AG09309 (cell line): ENCODE measurements around the gene CRACR2B.
A peak's percentile ranks its signal among the peaks of the same experiment; 100 is the strongest.

Experiments used
- DNase-seq: peaks from one replicate; pipeline ENCODE4 v3.0.0-alpha.2; 2010; ENCODE audit warnings: low read depth
- H3K4me3 ChIP-seq: 2 replicates; pipeline ENCODE4 v1.5.1; 2011; ENCODE audit warnings: mild to moderate bottlenecking, low read depth, low read length, moderate library complexity; ENCODE audit not compliant: control insufficient read depth
- CTCF ChIP-seq: IDR thresholded peaks from 2 replicates; pipeline ENCODE4 v1.5.1; 2011; ENCODE audit warnings: mild to moderate bottlenecking, low read depth, low read length, inconsistent platforms; ENCODE audit not compliant: insufficient read depth, control insufficient read depth; ENCODE audit errors: missing control alignments

CRACR2B gene

DNA sequence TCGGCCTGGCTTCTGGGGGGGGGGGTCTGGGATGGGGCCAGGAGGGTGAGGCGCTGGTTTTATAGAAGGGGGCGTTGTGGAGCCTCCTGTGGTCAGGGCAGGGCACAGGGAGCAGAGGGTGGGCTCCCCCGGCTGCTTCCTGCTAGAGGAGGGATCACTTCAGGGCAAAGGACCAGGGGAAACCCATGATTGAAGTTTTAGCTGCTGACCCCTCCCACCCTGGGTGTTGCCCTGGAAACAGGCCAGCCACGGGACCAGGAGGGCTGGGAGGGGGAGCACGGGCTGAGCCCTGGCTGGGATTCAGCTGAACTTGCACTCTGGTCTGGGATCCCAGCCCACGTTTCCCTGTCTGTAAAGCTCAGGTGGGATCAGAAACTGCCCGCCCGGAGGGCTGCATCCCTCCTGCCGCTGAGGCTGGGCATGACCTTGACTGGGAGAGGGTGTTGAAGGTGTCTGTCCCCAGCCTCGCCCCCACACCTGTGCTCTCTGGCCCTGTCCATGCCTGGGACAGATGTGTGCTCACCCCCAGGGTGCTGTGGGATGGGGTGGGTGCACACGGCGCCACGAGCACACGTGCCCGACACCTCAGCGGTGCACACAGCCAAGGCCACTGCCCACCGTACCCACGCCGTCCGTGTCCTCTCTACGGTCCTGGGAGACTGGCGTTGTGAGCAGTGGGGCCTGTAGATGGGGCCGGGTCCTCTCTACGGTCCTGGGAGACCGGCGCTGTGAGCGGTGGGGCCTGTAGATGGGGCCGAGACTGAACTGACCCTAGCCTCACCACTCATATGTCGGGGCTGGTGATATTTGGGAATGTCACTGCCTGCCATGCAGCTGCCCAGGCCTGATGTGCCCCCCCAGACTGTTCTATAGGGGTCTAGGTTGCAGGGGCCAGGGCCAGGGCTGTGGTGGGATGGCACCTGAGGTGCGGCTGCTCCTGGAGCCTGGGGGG, 17.2 kb downstream of the CRACR2B start:
- H3K4me3 ChIP-seq, result peak overlapping the region; percentile 70
- TF ChIP-seq CTCF, result no peak
- peak; percentile 77 for DNase-seq

DNA sequence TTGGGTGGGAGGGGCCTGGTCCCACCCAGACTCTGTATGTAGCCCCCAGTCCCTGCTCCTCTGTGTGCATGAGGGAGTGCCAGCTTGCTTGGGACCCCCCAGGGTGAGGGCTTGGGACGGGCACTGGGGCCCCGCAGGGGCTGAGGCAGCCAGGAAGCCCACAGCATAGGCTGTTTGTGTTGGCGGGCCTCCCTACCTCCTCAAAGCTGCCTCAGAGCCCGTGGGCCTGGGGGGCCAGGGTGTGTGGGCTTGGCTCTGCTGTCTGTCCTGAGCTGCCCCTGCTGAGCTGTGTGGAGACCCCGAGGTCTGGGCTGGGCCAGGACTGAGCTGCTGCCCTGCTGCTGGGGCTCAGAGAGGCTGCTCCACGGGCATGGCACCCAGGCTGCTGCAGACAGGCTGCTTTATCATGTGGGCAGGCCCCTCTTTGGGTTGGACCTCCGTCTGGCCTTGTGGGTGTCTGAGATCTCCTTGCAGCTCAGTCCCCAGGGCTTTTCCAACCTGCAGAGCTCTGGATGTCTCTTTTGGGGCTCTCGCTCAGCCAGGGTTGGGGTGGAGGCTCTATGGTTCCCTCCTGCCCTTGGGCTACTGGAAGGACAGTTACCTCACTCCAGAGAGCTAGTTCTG, 18.3 kb downstream of the CRACR2B start:
- peak overlapping the region; percentile 15 for H3K4me3 ChIP-seq

GRCh38 chr11:846496-847098, 18.9 kb downstream of the CRACR2B start:
- DNase-seq, result no peak
- TF ChIP-seq CTCF, result no peak

More for the DNA sequence above, 18.3 kb downstream of the CRACR2B start:
- DNase-seq, result no peak
- TF ChIP-seq CTCF, result no peak

GRCh38 chr11:847876-848275, 20.2 kb downstream of the CRACR2B start:
- H3K4me3 ChIP-seq, result no peak overlapping the region
- no peak for DNase-seq
- no peak for TF ChIP-seq CTCF

More at GRCh38 chr11:846496-847098, 18.9 kb downstream of the CRACR2B start:
- H3K4me3 ChIP-seq, result no peak overlapping the region

DNA sequence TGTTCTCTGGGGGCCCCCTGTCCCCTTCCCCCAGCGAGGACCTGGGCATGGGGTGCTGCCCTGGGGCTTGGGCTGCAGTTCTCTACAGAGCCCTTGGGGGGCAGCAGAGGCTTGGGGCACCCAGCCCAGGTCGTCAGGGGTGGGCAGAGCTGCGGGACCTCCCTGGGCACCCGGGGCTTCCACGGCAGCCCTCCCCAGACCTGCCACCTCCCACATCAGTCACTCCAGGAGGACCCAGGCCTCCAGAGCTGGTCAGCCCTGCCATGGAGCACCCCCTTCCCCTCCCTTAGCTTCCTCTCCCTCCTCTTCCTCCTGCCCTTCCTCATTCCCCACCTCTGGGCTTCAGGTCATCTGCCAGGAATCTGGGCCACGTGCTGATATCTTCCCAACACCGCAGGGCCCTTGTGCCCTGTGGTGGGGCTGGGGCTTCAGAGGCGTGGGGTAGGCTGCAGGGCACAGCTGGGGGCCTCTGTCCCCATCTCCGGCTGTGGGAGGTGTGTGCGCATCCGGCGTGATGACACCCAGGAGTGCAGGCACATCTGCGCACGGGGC, 20.7 kb downstream of the CRACR2B start:
- peak; percentile 89 for TF ChIP-seq CTCF
- DNase-seq, result no peak
- H3K4me3 ChIP-seq, result no peak overlapping the region

GRCh38 chr11:849104-849824, 21.5 kb downstream of the CRACR2B start:
- peak overlapping the region; percentile 27 for H3K4me3 ChIP-seq
- TF ChIP-seq CTCF, result no peak
- no peak for DNase-seq
